HepG2 (cell line): ENCODE data around the gene SNF8. TPM values are rescaled to one million over a fixed set of nuclear protein-coding genes. Genes with fewer than 3 reads are reported as not detected.

Source experiments
- ARHGAP35 ChIP-seq: sonication (generic); formaldehyde crosslinking; IDR thresholded peaks from 2 replicates; pipeline ENCODE4 v1.9.0; 2022; ENCODE audit warnings: mild to moderate bottlenecking, inconsistent platforms, moderate library complexity, missing genetic modification reagents, borderline replicate concordance
- BORCS8-MEF2B ChIP-seq: sonication (generic); formaldehyde crosslinking; IDR thresholded peaks from 2 replicates; pipeline ENCODE4 v1.8.0; 2022; ENCODE audit warnings: mild to moderate bottlenecking, missing genetic modification reagents
- GTF2F1 ChIP-seq: fragments of 150-350 bp; IDR thresholded peaks from 2 replicates; pipeline ENCODE4 v1.6.1; 2014; ENCODE audit warnings: low read length
- KAT8 ChIP-seq: IDR thresholded peaks from 2 replicates; pipeline ENCODE4 v1.6.1; 2016; ENCODE audit warnings: missing genetic modification reagents, missing compliant biosample characterization
- KLF9 ChIP-seq: IDR thresholded peaks from 2 replicates; pipeline ENCODE4 v1.6.1; 2016; ENCODE audit warnings: low read depth
- MIER2 ChIP-seq: IDR thresholded peaks from 2 replicates; pipeline ENCODE4 v1.6.1; 2016; ENCODE audit warnings: missing biosample characterization, missing genetic modification reagents
- MXD4 ChIP-seq: IDR thresholded peaks from 2 replicates; pipeline ENCODE4 v1.6.1; 2016; ENCODE audit warnings: mild to moderate bottlenecking, missing biosample characterization, missing genetic modification reagents
- NCOA5 ChIP-seq: sonication (generic); formaldehyde crosslinking; IDR thresholded peaks from 2 replicates; pipeline ENCODE4 v1.4.0; 2020; ENCODE audit warnings: missing genetic modification reagents
- POGZ ChIP-seq: sonication (generic); formaldehyde crosslinking; IDR thresholded peaks from 2 replicates; pipeline ENCODE4 v1.4.0; 2020; ENCODE audit warnings: mild to moderate bottlenecking, missing genetic modification reagents
- POLR2G ChIP-seq: fragments of 200-400 bp; formaldehyde crosslinking; IDR thresholded peaks from 2 replicates; pipeline ENCODE4 v1.6.1; 2018; ENCODE audit warnings: mild to moderate bottlenecking, low read depth, low read length, moderate library complexity
- SCMH1 ChIP-seq: sonication (generic); formaldehyde crosslinking; IDR thresholded peaks from 2 replicates; pipeline ENCODE4 v1.9.0; 2021; ENCODE audit warnings: missing genetic modification reagents, mild to moderate bottlenecking, borderline replicate concordance
- SIN3A ChIP-seq: IDR thresholded peaks from 2 replicates; pipeline ENCODE4 v1.6.1; 2011; ENCODE audit warnings: low read depth, mild to moderate bottlenecking, control low read depth, low read length, borderline replicate concordance
- SMAD3 ChIP-seq: sonication (generic); formaldehyde crosslinking; IDR thresholded peaks from 2 replicates; pipeline ENCODE4 v1.4.0; 2020; ENCODE audit warnings: missing genetic modification reagents
- SNAI1 ChIP-seq: sonication (generic); formaldehyde crosslinking; IDR thresholded peaks from 2 replicates; pipeline ENCODE4 v1.5.0; 2020; ENCODE audit warnings: mild to moderate bottlenecking, missing genetic modification reagents, borderline replicate concordance
- SP5 ChIP-seq: IDR thresholded peaks from 2 replicates; pipeline ENCODE4 v1.6.1; 2016; ENCODE audit warnings: low read depth, borderline replicate concordance
- SRSF1 ChIP-seq: fragments of 200-400 bp; formaldehyde crosslinking; optimal IDR thresholded peaks from 2 replicates; pipeline ENCODE3; 2017; ENCODE audit warnings: mild to moderate bottlenecking, low read depth, low read length, moderate library complexity
- TERF1 ChIP-seq: sonication (generic); formaldehyde crosslinking; IDR thresholded peaks from 2 replicates; pipeline ENCODE4 v1.8.0; 2022; ENCODE audit warnings: mild to moderate bottlenecking, missing genetic modification reagents, moderate library complexity
- ZNF143 ChIP-seq: sonication (generic); formaldehyde crosslinking; IDR thresholded peaks from 2 replicates; pipeline ENCODE4 v1.4.0; 2020; ENCODE audit warnings: missing genetic modification reagents
- ZNF160 ChIP-seq: sonication (generic); formaldehyde crosslinking; IDR thresholded peaks from 2 replicates; pipeline ENCODE4 v1.8.0; 2022; ENCODE audit warnings: mild to moderate bottlenecking, inconsistent platforms, missing genetic modification reagents
- ZNF367 ChIP-seq: sonication (generic); formaldehyde crosslinking; IDR thresholded peaks from 2 replicates; pipeline ENCODE4 v1.4.0; 2020; ENCODE audit warnings: missing genetic modification reagents, borderline replicate concordance
- ZNF441 ChIP-seq: sonication (generic); formaldehyde crosslinking; IDR thresholded peaks from 2 replicates; pipeline ENCODE4 v1.7.0; 2021; ENCODE audit warnings: missing genetic modification reagents, borderline replicate concordance
- ZNF749 ChIP-seq: sonication (generic); formaldehyde crosslinking; IDR thresholded peaks from 2 replicates; pipeline ENCODE4 v1.8.0; 2022; ENCODE audit warnings: mild to moderate bottlenecking, missing genetic modification reagents, moderate library complexity, borderline replicate concordance
- ZNF773 ChIP-seq: sonication (generic); formaldehyde crosslinking; IDR thresholded peaks from 2 replicates; pipeline ENCODE4 v1.4.0; 2020; ENCODE audit warnings: missing genetic modification reagents, borderline replicate concordance
- ZNF776 ChIP-seq: sonication (generic); formaldehyde crosslinking; IDR thresholded peaks from 2 replicates; pipeline ENCODE4 v1.4.0; 2020; ENCODE audit warnings: mild to moderate bottlenecking, missing genetic modification reagents
- ZNF800 ChIP-seq: sonication (generic); formaldehyde crosslinking; IDR thresholded peaks from 2 replicates; pipeline ENCODE4 v1.4.0; 2020; ENCODE audit warnings: missing genetic modification reagents
- ZSCAN20 ChIP-seq: sonication (generic); formaldehyde crosslinking; IDR thresholded peaks from 2 replicates; pipeline ENCODE4 v1.4.0; 2020; ENCODE audit warnings: missing genetic modification reagents, mild to moderate bottlenecking, borderline replicate concordance
- polyA plus RNA-seq, 8 experiments: library from polyadenylated mRNA; depleted of rRNA in 3 of 8; stranded (reverse) in 7 of 8; unstranded in 1 of 8; fragments of >200 nt; fragmentation: Illumina TruSeq in 4 of 8; extraction: Trizol in 4 of 8; gene quantifications; 2 replicates each; pipeline versions ENCODE4 v1.2.1 to v1.2.3, GENCODE V29; 2011 to 2016; ENCODE audit warnings: low read depth in 4 of 8, missing spikeins in 1 of 8, mixed read lengths in 1 of 8; ENCODE audit not compliant: insufficient read depth in 1 of 8
- total RNA-seq, 5 experiments: library from RNA; depleted of rRNA; stranded (reverse); fragments of >200 nt; fragmentation: Illumina TruSeq; extraction: Trizol; gene quantifications; 2 replicates each; pipeline ENCODE4 v1.2.3, GENCODE V29; 2016; ENCODE audit warnings: low read depth in 1 of 5
- TF ChIP-seq, protein P1 (sequence below): sonication (generic); formaldehyde crosslinking; IDR thresholded peaks from 2 replicates; pipeline ENCODE4 v1.4.0; 2020; ENCODE audit warnings: missing genetic modification reagents
- TF ChIP-seq, protein P2 (sequence below): sonication (generic); formaldehyde crosslinking; IDR thresholded peaks from 2 replicates; pipeline ENCODE4 v1.5.0; 2020; ENCODE audit warnings: missing genetic modification reagents

SNF8 gene
- total and polyA plus RNA-seq, 2 of the 13 experiments (the other 11 are each of a cell fraction or from before 2014, with no cell fraction given) = 114 to 153 TPM

GRCh38 chr17:48960834-48961515 is 16.3 kb upstream of the SNF8 start (continued):
- TF ChIP-seq, protein P1, sequence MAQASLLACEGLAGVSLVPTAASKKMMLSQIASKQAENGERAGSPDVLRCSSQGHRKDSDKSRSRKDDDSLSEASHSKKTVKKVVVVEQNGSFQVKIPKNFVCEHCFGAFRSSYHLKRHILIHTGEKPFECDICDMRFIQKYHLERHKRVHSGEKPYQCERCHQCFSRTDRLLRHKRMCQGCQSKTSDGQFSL (CRISPR knock-in tag) = peak; percentile 31; the same call in 1 of the 2 replicates
- TF ChIP-seq BORCS8-MEF2B (CRISPR knock-in tag) = 0 out of 2 replicates have a peak, but pooled peaks have one; percentile 18
- TF ChIP-seq SIN3A = no peak
- TF ChIP-seq SP5 (CRISPR knock-in tag) = no peak
- no peak; the same call in 1 of the 2 replicates for TF ChIP-seq ZNF160
- TF ChIP-seq SMAD3 (CRISPR knock-in tag) = no peak
- TF ChIP-seq SRSF1 = peak; percentile 78
- 0 out of 2 replicates have a peak, but pooled peaks have one; percentile 8 for TF ChIP-seq ZNF441
- TF ChIP-seq ZNF749 (CRISPR knock-in tag) = no peak
- TF ChIP-seq SNAI1 = 0 out of 2 replicates have a peak, but pooled peaks have one; percentile 64
- TF ChIP-seq ZSCAN20 = no peak
- no peak for TF ChIP-seq ARHGAP35 (CRISPR knock-in tag)
- TF ChIP-seq MXD4 (CRISPR knock-in tag) = 0 out of 2 replicates have a peak, but pooled peaks have one; percentile 21
- TF ChIP-seq ZNF800 (CRISPR knock-in tag) = 0 out of 2 replicates have a peak, but pooled peaks have one; percentile 10
- TF ChIP-seq MIER2 = no peak
- no peak for TF ChIP-seq KLF9 (CRISPR knock-in tag)
- no peak for TF ChIP-seq ZNF776 (CRISPR knock-in tag)
- TF ChIP-seq KAT8 (CRISPR knock-in tag) = peak; percentile 53; the same call in 1 of the 2 replicates
- TF ChIP-seq TERF1 (CRISPR knock-in tag) = no peak
- TF ChIP-seq POGZ (CRISPR knock-in tag) = peak; percentile 32; the same call in 1 of the 2 replicates
- TF ChIP-seq SCMH1 = no peak
- no peak for TF ChIP-seq POLR2G
- no peak for TF ChIP-seq GTF2F1
- TF ChIP-seq NCOA5 (CRISPR knock-in tag) = no peak
- no peak; the same call in 1 of the 2 replicates for TF ChIP-seq ZNF143
- no peak for TF ChIP-seq ZNF773
- no peak for TF ChIP-seq ZNF367 (CRISPR knock-in tag)
- TF ChIP-seq, protein P2, sequence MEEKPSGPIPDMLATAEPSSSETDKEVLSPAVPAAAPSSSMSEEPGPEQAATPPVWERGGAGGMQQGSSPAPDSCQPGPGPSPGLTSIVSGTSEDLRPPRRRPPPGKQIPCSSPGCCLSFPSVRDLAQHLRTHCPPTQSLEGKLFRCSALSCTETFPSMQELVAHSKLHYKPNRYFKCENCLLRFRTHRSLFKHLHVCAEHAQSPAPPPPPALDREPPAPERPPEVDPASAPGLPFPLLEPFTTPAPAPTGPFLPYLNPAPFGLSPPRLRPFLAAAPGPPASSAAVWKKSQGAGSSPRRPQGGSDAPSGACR (CRISPR knock-in tag) = no peak
